ENCODE data around the gene CDC42EP1. TPM values are rescaled to one million over a fixed set of nuclear protein-coding genes. Genes with fewer than 3 reads are reported as not detected.

The CDC42EP1 gene
- total and polyA plus RNA-seq, 8 donors, result 68.8 to 139 (median 88.3) TPM

DNA sequence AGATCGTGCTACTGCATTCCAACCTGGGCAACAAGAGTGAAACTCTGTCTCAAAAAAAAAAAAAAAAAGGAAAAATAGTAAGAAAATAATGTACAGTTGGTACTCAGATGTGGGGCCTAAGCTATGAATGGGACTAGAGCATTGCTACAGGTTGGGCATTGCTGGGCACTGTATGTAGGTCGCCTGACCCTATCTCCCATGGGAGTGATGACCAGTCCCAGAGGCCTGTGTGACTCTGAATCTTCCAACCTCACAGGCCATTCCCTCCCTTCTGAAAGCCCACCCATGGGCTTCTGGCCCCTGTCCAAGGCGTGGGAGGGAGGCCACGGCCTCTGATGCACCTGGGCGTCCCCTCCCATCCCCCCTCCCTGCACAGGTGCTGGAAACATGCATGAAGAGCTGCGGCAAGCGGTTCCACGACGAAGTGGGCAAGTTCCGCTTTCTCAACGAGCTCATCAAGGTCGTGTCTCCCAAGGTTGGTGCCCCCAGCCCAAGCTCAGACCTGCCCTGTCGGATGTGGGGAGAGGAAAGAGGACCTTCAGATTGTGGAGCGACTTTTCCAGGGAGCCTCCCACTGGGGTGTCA is 57.9 kb downstream of the CDC42EP1 start:
- H3K9me3 ChIP-seq, result no peaks in the 10 kb centered on the region
- FAIRE-seq, result no peak
- peaks cover 0 to 31% (median 2%) of the 10 kb centered on the region in 3 donors for H3K36me3 ChIP-seq
- H3K27ac ChIP-seq, result no peak overlapping the region
- no peak overlapping the region for H3K4me3 ChIP-seq
- no peaks in the 10 kb centered on the region for H3K4me1 ChIP-seq
- intact Hi-C loops (cut with DNase I), result no loop called here
- ATAC-seq, result no peak
- 81 to 90% methylated on average over 14 of the region's 14 CpGs for WGBS, 2 donors
- DNase-seq, result no peak
- H3K27me3 ChIP-seq, result no peaks in the 10 kb centered on the region
- TF ChIP-seq, protein P1, sequence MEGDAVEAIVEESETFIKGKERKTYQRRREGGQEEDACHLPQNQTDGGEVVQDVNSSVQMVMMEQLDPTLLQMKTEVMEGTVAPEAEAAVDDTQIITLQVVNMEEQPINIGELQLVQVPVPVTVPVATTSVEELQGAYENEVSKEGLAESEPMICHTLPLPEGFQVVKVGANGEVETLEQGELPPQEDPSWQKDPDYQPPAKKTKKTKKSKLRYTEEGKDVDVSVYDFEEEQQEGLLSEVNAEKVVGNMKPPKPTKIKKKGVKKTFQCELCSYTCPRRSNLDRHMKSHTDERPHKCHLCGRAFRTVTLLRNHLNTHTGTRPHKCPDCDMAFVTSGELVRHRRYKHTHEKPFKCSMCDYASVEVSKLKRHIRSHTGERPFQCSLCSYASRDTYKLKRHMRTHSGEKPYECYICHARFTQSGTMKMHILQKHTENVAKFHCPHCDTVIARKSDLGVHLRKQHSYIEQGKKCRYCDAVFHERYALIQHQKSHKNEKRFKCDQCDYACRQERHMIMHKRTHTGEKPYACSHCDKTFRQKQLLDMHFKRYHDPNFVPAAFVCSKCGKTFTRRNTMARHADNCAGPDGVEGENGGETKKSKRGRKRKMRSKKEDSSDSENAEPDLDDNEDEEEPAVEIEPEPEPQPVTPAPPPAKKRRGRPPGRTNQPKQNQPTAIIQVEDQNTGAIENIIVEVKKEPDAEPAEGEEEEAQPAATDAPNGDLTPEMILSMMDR (IDR thresholded peaks at IDR 0.05), result no peak

DNA sequence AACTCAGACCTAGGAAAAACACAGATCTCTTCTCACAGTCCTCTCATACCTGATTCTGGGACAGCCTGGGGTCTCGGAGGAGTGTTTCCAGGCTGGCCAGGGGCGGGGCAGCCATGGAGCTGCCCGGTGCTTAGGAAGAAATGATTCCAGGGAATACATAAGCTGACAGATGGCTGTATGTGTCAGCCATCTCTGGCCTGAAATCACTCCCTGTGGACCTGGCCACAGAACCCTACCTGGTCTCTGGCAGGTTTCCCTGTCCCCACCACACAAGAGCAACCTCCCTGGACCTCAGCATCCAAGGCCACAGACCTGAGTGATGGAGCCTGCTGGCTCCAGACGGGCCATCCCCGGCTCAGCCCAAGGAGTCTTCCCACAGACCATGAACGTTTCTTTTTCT is 58.4 kb downstream of the CDC42EP1 start:
- no peak overlapping the region for H3K4me3 ChIP-seq
- no peaks in the 10 kb centered on the region for H3K4me1 ChIP-seq
- DNase-seq (no peak), ATAC-seq (no peak), FAIRE-seq (no peak)
- H3K36me3 ChIP-seq, result peaks cover 0 to 31% (median 2%) of the 10 kb centered on the region in 3 donors
- no peak overlapping the region for H3K27ac ChIP-seq
- TF ChIP-seq, protein P1 (IDR thresholded peaks at IDR 0.05), result no peak
- no peaks in the 10 kb centered on the region for H3K27me3 ChIP-seq
- H3K9me3 ChIP-seq, result no peaks in the 10 kb centered on the region
- WGBS, 2 donors, result 87 to 88% methylated on average over 6 of the region's 6 CpGs
- intact Hi-C loops (cut with DNase I), result no loop called here

Other genes starting within 250 kb of the CDC42EP1 start
- gene ELFN2, start 133.0 kb upstream of the CDC42EP1 start, total RNA-seq, result 1 to 10 TPM in 3 of 6 donors, under 1 TPM in 3; 0.19 to 1.8 (median 1.1) TPM
- gene ELFN2, start 133.0 kb upstream of the CDC42EP1 start, polyA plus RNA-seq, result 1 to 10 TPM in 1 of 2 donors, under 1 TPM in 1; 0.23 to 2.1 TPM
- gene MFNG, start 74.1 kb upstream of the CDC42EP1 start, total RNA-seq, result 10 to 100 TPM in 1 of 6 donors, 1 to 10 TPM in 5; 1.5 to 10.5 (median 3.4) TPM
- 1 to 10 TPM; 5.2 to 6.5 TPM for gene MFNG, start 74.1 kb upstream of the CDC42EP1 start, polyA plus RNA-seq
- gene CARD10, start 41.1 kb upstream of the CDC42EP1 start, total RNA-seq, result 10 to 100 TPM in 4 of 6 donors, 1 to 10 TPM in 2; 9.9 to 20.6 (median 11.5) TPM
- 10 to 100 TPM; 29.9 to 30.2 TPM for gene CARD10, start 41.1 kb upstream of the CDC42EP1 start, polyA plus RNA-seq
- 10 to 100 TPM; 16.0 to 99.5 (median 40.9) TPM for gene LGALS2, start 19.6 kb downstream of the CDC42EP1 start, total RNA-seq
- gene LGALS2, start 19.6 kb downstream of the CDC42EP1 start, polyA plus RNA-seq, result 10 to 100 TPM; 26.2 to 61.7 TPM
- 10 to 100 TPM; 17.9 to 36.4 (median 21.5) TPM for gene GGA1, start 48.4 kb downstream of the CDC42EP1 start, total RNA-seq
- gene GGA1, start 48.4 kb downstream of the CDC42EP1 start, polyA plus RNA-seq, result 10 to 100 TPM; 81.5 to 84.9 TPM
- 1 to 10 TPM; 2.0 to 9.3 (median 3.9) TPM for gene SH3BP1, start 79.2 kb downstream of the CDC42EP1 start, total RNA-seq
- gene SH3BP1, start 79.2 kb downstream of the CDC42EP1 start, polyA plus RNA-seq, result 1 to 10 TPM; 2.7 to 5.9 TPM
- 1 to 10 TPM; 3.6 to 6.8 (median 5.4) TPM for gene PDXP, start 98.2 kb downstream of the CDC42EP1 start, total RNA-seq
- gene PDXP, start 98.2 kb downstream of the CDC42EP1 start, polyA plus RNA-seq, result 10 to 100 TPM in 1 of 2 donors, 1 to 10 TPM in 1; 4.6 to 16.3 TPM
- gene LGALS1, start 115.2 kb downstream of the CDC42EP1 start, total RNA-seq, result 100 to 1,000 TPM in 2 of 6 donors, 10 to 100 TPM in 4; 15.9 to 191 (median 40.9) TPM
- 100 to 1,000 TPM; 172 to 249 TPM for gene LGALS1, start 115.2 kb downstream of the CDC42EP1 start, polyA plus RNA-seq
- 10 to 100 TPM in 2 of 6 donors, 1 to 10 TPM in 4; 6.0 to 12.3 (median 8.5) TPM for gene NOL12, start 125.9 kb downstream of the CDC42EP1 start, total RNA-seq
- gene NOL12, start 125.9 kb downstream of the CDC42EP1 start, polyA plus RNA-seq, result 10 to 100 TPM; 19.0 to 25.6 TPM
- gene TRIOBP, start 136.6 kb downstream of the CDC42EP1 start, total RNA-seq, result 10 to 100 TPM; 17.4 to 36.6 (median 26.0) TPM
- 10 to 100 TPM; 23.4 to 24.2 TPM for gene TRIOBP, start 136.6 kb downstream of the CDC42EP1 start, polyA plus RNA-seq
- 10 to 100 TPM; 27.1 to 54.8 (median 37.8) TPM for gene GCAT, start 247.5 kb downstream of the CDC42EP1 start, total RNA-seq
- gene GCAT, start 247.5 kb downstream of the CDC42EP1 start, polyA plus RNA-seq, result 10 to 100 TPM; 30.9 to 62.7 TPM